NAMALWA (cell line): ENCODE measurements around the gene RPL32.

Source experiments
- DNase-seq: peaks from one replicate; pipeline ENCODE4 v3.0.0-alpha.2; 2015; ENCODE audit warnings: low spot score

The RPL32 gene

GRCh38 chr3:12832350-12833221, 8.8 kb downstream of the RPL32 start:
- peak; percentile 28 for DNase-seq

GRCh38 chr3:12831301-12831866, 10.0 kb downstream of the RPL32 start:
- peak; percentile 22 for DNase-seq

GRCh38 chr3:12830785-12831156, 10.6 kb downstream of the RPL32 start:
- peak; percentile 50 for DNase-seq

- no peak for DNase-seq
Measured at GRCh38 chr3:12829886-12830784, 11.2 kb downstream of the RPL32 start.

GRCh38 chr3:12829404-12829803, 12.0 kb downstream of the RPL32 start:
- DNase-seq = no peak

- DNase-seq = no peak
Measured at GRCh38 chr3:12828751-12829150, 12.6 kb downstream of the RPL32 start.

- no peak for DNase-seq
Measured at GRCh38 chr3:12825156-12825555, 16.2 kb downstream of the RPL32 start.

GRCh38 chr3:12824299-12824698, 17.1 kb downstream of the RPL32 start:
- no peak for DNase-seq

- peak; percentile 71 for DNase-seq
Measured at GRCh38 chr3:12822725-12823373, 18.5 kb downstream of the RPL32 start.

- DNase-seq = no peak
Measured at GRCh38 chr3:12818773-12819172, 22.6 kb downstream of the RPL32 start.

- DNase-seq = no peak
Measured at GRCh38 chr3:12818273-12818672, 23.1 kb downstream of the RPL32 start.

- DNase-seq = no peak
Measured at GRCh38 chr3:12817343-12817710, 24.0 kb downstream of the RPL32 start.

- DNase-seq = no peak
Measured at GRCh38 chr3:12816521-12817342, 24.6 kb downstream of the RPL32 start.

GRCh38 chr3:12815719-12816118, 25.6 kb downstream of the RPL32 start:
- DNase-seq = no peak

GRCh38 chr3:12815078-12815477, 26.3 kb downstream of the RPL32 start:
- no peak for DNase-seq

- no peak for DNase-seq
Measured at GRCh38 chr3:12813967-12814366, 27.4 kb downstream of the RPL32 start.

GRCh38 chr3:12812812-12813211, 28.6 kb downstream of the RPL32 start:
- DNase-seq = no peak

GRCh38 chr3:12810961-12811360, 30.4 kb downstream of the RPL32 start:
- DNase-seq = no peak

- peak; percentile 96 for DNase-seq
Measured at GRCh38 chr3:12810013-12810780, 31.2 kb downstream of the RPL32 start.

GRCh38 chr3:12809435-12809834, 31.9 kb downstream of the RPL32 start:
- DNase-seq = no peak

GRCh38 chr3:12809001-12809400, 32.4 kb downstream of the RPL32 start:
- DNase-seq = no peak
